IMR-90 (cell line): ENCODE measurements around the gene CARD19. TPM values are rescaled to one million over a fixed set of nuclear protein-coding genes. Genes with fewer than 3 reads are reported as not detected.

ENCODE experiments used
- ATAC-seq: fragments of 200-7000 bp; cut with Tn5 transposase; 2 replicates; pipeline ENCODE4 v1.9.1; 2020; ENCODE audit warnings: low read depth, mild to moderate bottlenecking, moderate library complexity
- BruUV-seq: library from RNA; stranded (reverse); fragments of 400-500 nt; replicated peaks from 2 replicates; lab custom pipeline; 2021; lab: Mats Ljungman, UMichigan
- CTCF ChIA-PET: fragments of 300-600 bp; formaldehyde crosslinking; extraction: SDS; loops from one replicate; lab custom pipeline; 2021; ENCODE audit warnings: antibody characterized with exemption; lab: Yijun Ruan, JAX
- POLR2A ChIA-PET: fragments of 300-600 bp; sonication (Branson Sonifier 250); formaldehyde crosslinking; loops from one replicate; lab custom pipeline; 2022; ENCODE audit warnings: antibody characterized with exemption; ENCODE audit not compliant: unreplicated experiment; lab: Charles Lee
- DNase-seq: peaks from one replicate; pipeline ENCODE4 v3.0.0; 2013
- H2AFZ ChIP-seq: replicated peaks from 2 replicates; pipeline ENCODE3; 2013; ENCODE audit warnings: low read length, mild to moderate bottlenecking; ENCODE audit not compliant: poor library complexity
- H2AK5ac ChIP-seq: 2 replicates; pipeline ENCODE4 v1.6.1; 2013; ENCODE audit warnings: low read depth, low read length, inconsistent platforms
- H2AK9ac ChIP-seq: replicated peaks from 2 replicates; pipeline ENCODE3; 2013; ENCODE audit warnings: mild to moderate bottlenecking, low read depth, low read length, moderate library complexity; ENCODE audit not compliant: poor library complexity
- H2BK120ac ChIP-seq: 2 replicates; pipeline ENCODE4 v1.6.1; 2013; ENCODE audit warnings: low read depth, low read length, inconsistent platforms
- H2BK15ac ChIP-seq: 3 replicates; pipeline ENCODE4 v1.6.1; 2013; ENCODE audit warnings: low read depth, low read length, inconsistent platforms
- H2BK20ac ChIP-seq: 2 replicates; pipeline ENCODE4 v1.6.1; 2013; ENCODE audit warnings: low read depth, mild to moderate bottlenecking, inconsistent platforms, low read length, moderate library complexity
- H2BK5ac ChIP-seq: 2 replicates; pipeline ENCODE4 v1.6.1; 2013; ENCODE audit warnings: mild to moderate bottlenecking, low read depth, low read length, inconsistent platforms; ENCODE audit not compliant: poor library complexity, severe bottlenecking
- H3K14ac ChIP-seq: replicated peaks from 2 replicates; pipeline ENCODE4 v1.6.1; 2013; ENCODE audit warnings: low read depth, low read length, inconsistent platforms
- H3K18ac ChIP-seq: 2 replicates; pipeline ENCODE4 v1.6.1; 2013; ENCODE audit warnings: low read depth, low read length, control low read depth
- H3K23ac ChIP-seq: 2 replicates; pipeline ENCODE4 v1.6.1; 2013; ENCODE audit warnings: low read depth, low read length, inconsistent platforms
- H3K27ac ChIP-seq: 2 replicates; pipeline ENCODE4 v1.5.1; 2013; ENCODE audit warnings: mild to moderate bottlenecking, control low read depth, low read length; ENCODE audit not compliant: insufficient read depth
- H3K27me3 ChIP-seq: 2 replicates; pipeline ENCODE4 v1.6.1; 2013; ENCODE audit warnings: low read length; ENCODE audit not compliant: control insufficient read depth, insufficient read depth
- H3K36me3 ChIP-seq: 2 replicates; pipeline ENCODE4 v1.6.1; 2013; ENCODE audit warnings: low read length, mixed read lengths; ENCODE audit not compliant: control insufficient read depth, insufficient read depth
- H3K4ac ChIP-seq: 2 replicates; pipeline ENCODE4 v1.6.1; 2013; ENCODE audit warnings: low read depth, low read length, inconsistent platforms
- H3K4me1 ChIP-seq: 2 replicates; pipeline ENCODE4 v1.6.1; 2013; ENCODE audit warnings: low read length, mixed read lengths; ENCODE audit not compliant: control insufficient read depth, insufficient read depth
- H3K4me2 ChIP-seq: 2 replicates; pipeline ENCODE4 v1.6.1; 2013; ENCODE audit warnings: low read depth, mild to moderate bottlenecking, control low read depth, low read length, moderate library complexity
- H3K4me3 ChIP-seq: 2 replicates; pipeline ENCODE4 v1.5.1; 2013; ENCODE audit warnings: low read depth, mild to moderate bottlenecking, control low read depth, low read length, moderate library complexity; ENCODE audit not compliant: insufficient read depth
- H3K56ac ChIP-seq: 2 replicates; pipeline ENCODE4 v1.6.1; 2013; ENCODE audit warnings: low read length, inconsistent platforms; ENCODE audit not compliant: insufficient read depth; ENCODE audit errors: extremely low read depth
- H3K79me1 ChIP-seq, 2 experiments: 2 replicates each; pipeline ENCODE4 v1.6.1; 2013; ENCODE audit warnings: low read length in 2 of 2, inconsistent platforms in 1 of 2, low read depth in 1 of 2
- H3K9ac ChIP-seq: 2 replicates; pipeline ENCODE4 v1.6.1; 2013; ENCODE audit warnings: low read depth, low read length, control low read depth
- H3K9me1 ChIP-seq: 2 replicates; pipeline ENCODE4 v1.6.1; 2013; ENCODE audit warnings: low read length, inconsistent platforms; ENCODE audit not compliant: insufficient read depth
- H3K9me3 ChIP-seq: 2 replicates; pipeline ENCODE4 v1.6.1; 2013; ENCODE audit warnings: low read length; ENCODE audit not compliant: control insufficient read depth, insufficient read depth
- H4K20me1 ChIP-seq: 2 replicates; pipeline ENCODE4 v1.6.1; 2013; ENCODE audit warnings: low read length, inconsistent platforms; ENCODE audit not compliant: insufficient read depth
- H4K5ac ChIP-seq: 2 replicates; pipeline ENCODE4 v1.6.1; 2013; ENCODE audit warnings: mild to moderate bottlenecking, low read depth, low read length, control low read depth
- H4K8ac ChIP-seq, 2 experiments: 2 replicates each; pipeline ENCODE4 v1.6.1; 2013; ENCODE audit warnings: low read depth in 2 of 2, low read length in 2 of 2, control low read depth in 1 of 2, inconsistent platforms in 1 of 2
- H4K91ac ChIP-seq: 2 replicates; pipeline ENCODE4 v1.6.1; 2013; ENCODE audit warnings: low read depth, low read length, inconsistent platforms; ENCODE audit not compliant: insufficient read depth
- BHLHE40 ChIP-seq: fragments of 150-350 bp; IDR thresholded peaks from 2 replicates; pipeline ENCODE4 v1.6.1; 2016; ENCODE audit warnings: mild to moderate bottlenecking, low read depth, low read length
- CEBPB ChIP-seq: IDR thresholded peaks from 2 replicates; pipeline ENCODE4 v1.6.1; 2012; ENCODE audit warnings: low read depth, low read length, improper control_type of control experiment
- CHD1 ChIP-seq: IDR thresholded peaks from 2 replicates; pipeline ENCODE4 v1.6.1; 2012; ENCODE audit warnings: low read depth, low read length, improper control_type of control experiment
- CTCF ChIP-seq: conservative IDR thresholded peaks from 2 replicates; pipeline ENCODE4 v1.5.1; 2012; ENCODE audit warnings: mild to moderate bottlenecking, low read depth, low read length, improper control_type of control experiment
- ELK1 ChIP-seq: fragments of 150-350 bp; IDR thresholded peaks from 2 replicates; pipeline ENCODE4 v1.6.1; 2016; ENCODE audit warnings: low read depth, mild to moderate bottlenecking, low read length, moderate library complexity, borderline replicate concordance
- FOS ChIP-seq: fragments of 150-350 bp; IDR thresholded peaks from 2 replicates; pipeline ENCODE4 v1.6.1; 2016; ENCODE audit warnings: low read depth, low read length
- MAFK ChIP-seq: IDR thresholded peaks from 2 replicates; pipeline ENCODE4 v1.6.1; 2012; ENCODE audit warnings: low read depth, low read length, improper control_type of control experiment
- MAZ ChIP-seq: IDR thresholded peaks from 2 replicates; pipeline ENCODE4 v1.6.1; 2012; ENCODE audit warnings: low read depth, mild to moderate bottlenecking, low read length, improper control_type of control experiment, moderate library complexity, borderline replicate concordance
- MXI1 ChIP-seq: IDR thresholded peaks from 2 replicates; pipeline ENCODE4 v1.6.1; 2012; ENCODE audit warnings: low read depth, mild to moderate bottlenecking, low read length, moderate library complexity, borderline replicate concordance
- NFE2L2 ChIP-seq: fragments of 150-350 bp; IDR thresholded peaks from 2 replicates; pipeline ENCODE4 v1.6.1; 2016; ENCODE audit warnings: low read depth, mild to moderate bottlenecking, low read length
- POLR2A ChIP-seq: IDR thresholded peaks from 2 replicates; pipeline ENCODE4 v1.6.1; 2012; ENCODE audit warnings: mild to moderate bottlenecking, low read depth, low read length
- RAD21 ChIP-seq: IDR thresholded peaks from 2 replicates; pipeline ENCODE4 v1.6.1; 2012; ENCODE audit warnings: low read length, improper control_type of control experiment
- RCOR1 ChIP-seq: IDR thresholded peaks from 2 replicates; pipeline ENCODE4 v1.6.1; 2012; ENCODE audit warnings: mild to moderate bottlenecking, low read length, improper control_type of control experiment; ENCODE audit not compliant: insufficient replicate concordance
- RFX5 ChIP-seq: IDR thresholded peaks from 2 replicates; pipeline ENCODE4 v1.8.0; 2012; ENCODE audit warnings: low read depth, mild to moderate bottlenecking, low read length, moderate library complexity
- SMC3 ChIP-seq: fragments of 150-350 bp; IDR thresholded peaks from 2 replicates; pipeline ENCODE4 v1.6.1; 2016; ENCODE audit warnings: low read depth, mild to moderate bottlenecking, antibody characterized with exemption, low read length, moderate library complexity
- USF2 ChIP-seq: fragments of 150-350 bp; IDR thresholded peaks from 2 replicates; pipeline ENCODE4 v1.6.1; 2017; ENCODE audit warnings: mild to moderate bottlenecking, antibody characterized with exemption, low read length, low read depth
- WGBS, 2 experiments: methylation state at CpG; one replicate each; pipeline versions ENCODE4 v1.1.5 to v1.1.7; 2013; ENCODE audit warnings: missing lambda C conversion rate in 2 of 2; ENCODE audit not compliant: insufficient read length in 1 of 2; ENCODE audit errors: extremely low coverage in 2 of 2; 5-methylcytosine and 5-hydroxymethylcytosine counted together
- dilution Hi-C: fragments of 300-500 bp; cut with HindIII; formaldehyde crosslinking; loops from one replicate; pipeline ENCODE4 v1.14.3; 2018; ENCODE audit warnings: low sequenced_read_pairs; ENCODE audit not compliant: unreplicated experiment
- in situ Hi-C: fragments of 300-500 bp; cut with MboI; formaldehyde crosslinking; loops from 3 replicates; pipeline ENCODE4 v1.14.3; 2019; ENCODE audit warnings: low sequenced_read_pairs, inconsistent platforms, mixed read lengths
- intact Hi-C: fragments of 100-400 bp; cut with micrococcal nuclease; formaldehyde crosslinking; loops from 2 replicates; pipeline ENCODE4 v1.10.0; 2022
- polyA plus RNA-seq, 3 experiments: library from polyadenylated mRNA; depleted of rRNA; stranded (reverse); fragments of >200 nt; gene quantifications; 2 replicates each; pipeline ENCODE4 v1.2.3, GENCODE V29; 2012; ENCODE audit warnings: low replicate concordance in 1 of 3
- total RNA-seq: library from RNA; depleted of rRNA; stranded (reverse); fragments of >200 nt; gene quantifications from 2 replicates; pipeline ENCODE4 v1.2.3, GENCODE V29; 2012

The CARD19 gene
- total and polyA plus RNA-seq, 2 of the 4 experiments (the other 2 are of a cell fraction): 17.4 to 111 TPM

GRCh38 chr9:93053781-93054331 is 42.2 kb upstream of the CARD19 start:
- ChIA-PET CTCF (interaction anchor here (0.6 kb wide), 1 partner anchor 1635 kb away, joined by 4 read pairs; no protein-coding TSS in a partner anchor), POLR2A (interaction anchor here (0.6 kb wide), 2 partner anchors 9 to 648 kb away, joined by 4 to 5 read pairs; no protein-coding TSS in a partner anchor)
- WGBS, 2 experiments: no CpG with 5 or more reads among the region's 5 CpGs
- ATAC-seq (no peak), DNase-seq (no peak)
- Histone ChIP-seq H3K4me1 (no peaks in the 10 kb centered on the region), H2BK5ac (no peak overlapping the region), H3K14ac (no peak overlapping the region), H4K91ac (no peak overlapping the region), H4K5ac (no peak overlapping the region), H3K4me2 (no peak overlapping the region), H2AK9ac (no peak overlapping the region), H2BK20ac (no peak overlapping the region), H3K18ac (no peak overlapping the region), H3K79me1 (no peaks in the 10 kb centered on the region), H4K20me1 (no peaks in the 10 kb centered on the region), H4K8ac (no peak overlapping the region), H2AFZ (no peak overlapping the region), H3K9me3 (no peaks in the 10 kb centered on the region), H2AK5ac (no peak overlapping the region), H2BK120ac (no peak overlapping the region), H3K56ac (no peak overlapping the region), H3K4ac (no peak overlapping the region), H3K23ac (no peak overlapping the region), H3K27ac (no peak overlapping the region), H3K4me3 (no peak overlapping the region), H2BK15ac (no peak overlapping the region), H3K36me3 (no peaks in the 10 kb centered on the region), H3K27me3 (peaks cover 27% of the 10 kb centered on the region), H3K9ac (no peak overlapping the region), H3K9me1 (no peaks in the 10 kb centered on the region)
- no peak for TF ChIP-seq CTCF
- no peak for TF ChIP-seq MXI1
- TF ChIP-seq MAFK: no peak
- no peak for TF ChIP-seq SMC3
- no peak for TF ChIP-seq RFX5
- no peak for TF ChIP-seq ELK1
- TF ChIP-seq CHD1: no peak
- no peak for TF ChIP-seq USF2
- TF ChIP-seq CEBPB: no peak
- no peak for TF ChIP-seq MAZ
- TF ChIP-seq FOS: no peak
- no peak for TF ChIP-seq BHLHE40
- no peak for TF ChIP-seq RCOR1
- TF ChIP-seq RAD21: no peak
- TF ChIP-seq NFE2L2: no peak
- TF ChIP-seq POLR2A: no peak
- in situ Hi-C loops (no loop called here), dilution Hi-C loops (no loop called here), intact Hi-C loops (no loop called here)
- BruUV-seq: no TSS peak
